ENCODE measurements around the gene HEXIM2. TPM values are rescaled to one million over a fixed set of nuclear protein-coding genes. Genes with fewer than 3 reads are reported as not detected.

HEXIM2 gene
- total RNA-seq, 1 experiment from 2014 or later = 13.5 TPM

GRCh38 chr17:45149037-45149668 lies 12.5 kb upstream of the HEXIM2 start:
- RAD21 ChIA-PET (ENCODE audit: low non-redundant PET in 1 of 2, low total read pairs in 2 of 2, uncharacterized antibody in 2 of 2, unreplicated experiment in 2 of 2) = interaction anchor here (0.9 to 3.2 kb wide), 5 partner anchors 12 to 48 kb away, joined by 3 to 20 read pairs (median 6); partner anchors contain the start of genes ACBD4 (in 1 of the 2) and HEXIM2 (in 1 of the 2)
- ATAC-seq (peak; percentile 39), DNase-seq (ENCODE audit: low read depth, low spot score) (peak; percentile 64)
- Histone ChIP-seq H3K79me2 (ENCODE audit: insufficient read depth, low read length) (peaks cover 34% of the 10 kb centered on the region), H2AFZ (ENCODE audit: low read depth, low read length, poor library complexity, severe bottlenecking) (no peak overlapping the region), H3K4me1 (ENCODE audit: control insufficient read depth in 1 of 2, insufficient read depth in 2 of 2, low read length in 2 of 2) (peaks cover 21 to 37% of the 10 kb centered on the region in 2 experiments), H3K36me3 (ENCODE audit: control insufficient read depth in 1 of 2, insufficient read depth in 2 of 2, low read length in 2 of 2) (peaks cover 0 to 3% of the 10 kb centered on the region in 2 experiments; a peak in 1 of 4 replicates), H3K27ac (ENCODE audit: low read depth, low read length) (peak overlapping the region; percentile 94), H3K27me3 (ENCODE audit: insufficient read depth, low read length) (no peaks in the 10 kb centered on the region), H3K9me3 (ENCODE audit: control insufficient read depth in 1 of 2, insufficient read depth in 1 of 2, low read depth in 1 of 2, low read length in 2 of 2) (no peaks in the 10 kb centered on the region), H3K4me3 (replicated peaks in 1 of 2; ENCODE audit: low read depth in 1 of 2, low read length in 2 of 2) (peak overlapping the region; percentile 95 to 96), H4K20me1 (ENCODE audit: insufficient read depth) (peaks cover 14% of the 10 kb centered on the region; the same call in 1 of the 2 replicates), H3K4me2 (ENCODE audit: low read length) (peak overlapping the region; percentile 92), H3K9ac (ENCODE audit: low read length) (peak overlapping the region; percentile 89), H3K9me2 (ENCODE audit: insufficient read depth) (no peaks in the 10 kb centered on the region)
- CTCF ChIA-PET = interaction anchor here (0.7 to 10.2 kb wide), 15 partner anchors 9 to 229 kb away, joined by 3 to 131 read pairs (median 3); partner anchors contain the start of genes ACBD4 and HEXIM2
- intact Hi-C loops (cut with micrococcal nuclease) = loop anchor here (2.0 to 5.0 kb wide), 2 partner anchors 24 to 278 kb away; no protein-coding TSS in a partner anchor
- POLR2A ChIA-PET = interaction anchor here (0.7 to 7.3 kb wide), 37 partner anchors 9 to 354 kb away, joined by 3 to 258 read pairs (median 5); partner anchors contain the start of genes ACBD4, EFTUD2, HEXIM2 and PLCD3
- no TSS peak for BruUV-seq (replicated peaks)
- TF ChIP-seq EZH2 (IDR thresholded peaks at IDR 0.05) = no peak
- no peak; the same call in 1 of the 2 replicates for TF ChIP-seq POLR2AphosphoS5 (IDR thresholded peaks at IDR 0.05; ENCODE audit: low read depth, low read length)
- TF ChIP-seq, protein P1, sequence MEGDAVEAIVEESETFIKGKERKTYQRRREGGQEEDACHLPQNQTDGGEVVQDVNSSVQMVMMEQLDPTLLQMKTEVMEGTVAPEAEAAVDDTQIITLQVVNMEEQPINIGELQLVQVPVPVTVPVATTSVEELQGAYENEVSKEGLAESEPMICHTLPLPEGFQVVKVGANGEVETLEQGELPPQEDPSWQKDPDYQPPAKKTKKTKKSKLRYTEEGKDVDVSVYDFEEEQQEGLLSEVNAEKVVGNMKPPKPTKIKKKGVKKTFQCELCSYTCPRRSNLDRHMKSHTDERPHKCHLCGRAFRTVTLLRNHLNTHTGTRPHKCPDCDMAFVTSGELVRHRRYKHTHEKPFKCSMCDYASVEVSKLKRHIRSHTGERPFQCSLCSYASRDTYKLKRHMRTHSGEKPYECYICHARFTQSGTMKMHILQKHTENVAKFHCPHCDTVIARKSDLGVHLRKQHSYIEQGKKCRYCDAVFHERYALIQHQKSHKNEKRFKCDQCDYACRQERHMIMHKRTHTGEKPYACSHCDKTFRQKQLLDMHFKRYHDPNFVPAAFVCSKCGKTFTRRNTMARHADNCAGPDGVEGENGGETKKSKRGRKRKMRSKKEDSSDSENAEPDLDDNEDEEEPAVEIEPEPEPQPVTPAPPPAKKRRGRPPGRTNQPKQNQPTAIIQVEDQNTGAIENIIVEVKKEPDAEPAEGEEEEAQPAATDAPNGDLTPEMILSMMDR (IDR thresholded peaks at IDR 0.05 in 2 of 3, conservative IDR thresholded peaks at IDR 0.05 in 1 of 3; ENCODE audit: borderline replicate concordance in 1 of 3, insufficient read depth in 1 of 3, low read depth in 2 of 3, low read length in 2 of 3) = peak; percentile 78 to 97 (median 89)
- TF ChIP-seq ELF1 (IDR thresholded peaks at IDR 0.05; ENCODE audit: borderline replicate concordance, low read depth) = no peak
- TF ChIP-seq RAD21 (IDR thresholded peaks at IDR 0.05; ENCODE audit: low read depth) = peak; percentile 78
- no peak for TF ChIP-seq ZNF274 (IDR thresholded peaks at IDR 0.05; ENCODE audit: low read depth, low read length)
- no peak for TF ChIP-seq CEBPB (IDR thresholded peaks at IDR 0.05; ENCODE audit: low read depth)
- peak; percentile 30 for TF ChIP-seq POLR2A (IDR thresholded peaks at IDR 0.05; ENCODE audit: borderline replicate concordance, extremely low read depth, insufficient read depth, insufficient read length)
- no peak for TF ChIP-seq CBX3 (IDR thresholded peaks at IDR 0.05; ENCODE audit: low read depth)
- TF ChIP-seq, protein P2, sequence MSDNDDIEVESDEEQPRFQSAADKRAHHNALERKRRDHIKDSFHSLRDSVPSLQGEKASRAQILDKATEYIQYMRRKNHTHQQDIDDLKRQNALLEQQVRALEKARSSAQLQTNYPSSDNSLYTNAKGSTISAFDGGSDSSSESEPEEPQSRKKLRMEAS (IDR thresholded peaks at IDR 0.05) = no peak
- no peak; the same call in 1 of the 2 replicates for TF ChIP-seq ATF3 (IDR thresholded peaks at IDR 0.05)
- TF ChIP-seq EGR1 (IDR thresholded peaks at IDR 0.05; ENCODE audit: low read depth) = no peak
- TF ChIP-seq ZFX (IDR thresholded peaks at IDR 0.05) = no peak
- TF ChIP-seq YY1 (IDR thresholded peaks at IDR 0.05; ENCODE audit: extremely low read depth, insufficient replicate concordance, low read depth, low read length) = peak; percentile 51
- no peak for TF ChIP-seq FOSL1 (IDR thresholded peaks at IDR 0.05; ENCODE audit: low read depth)
- TF ChIP-seq TCF7L2 (IDR thresholded peaks at IDR 0.05; ENCODE audit: borderline replicate concordance, extremely low read depth, insufficient read depth, insufficient read length) = no peak
- no peak for TF ChIP-seq SRF (IDR thresholded peaks at IDR 0.05; ENCODE audit: low read depth)

Data from HCT116 (cell line).